Activated CD8-positive, alpha-beta T cell treated with anti-CD3 and anti-CD28 coated beads, Interleukin-2, amount 10 ng/mL, durations not matched to agents 7 days and 5 days (primary cell): ENCODE results near the gene PRAMEF15. TPM values are rescaled to one million over a fixed set of nuclear protein-coding genes. Genes with fewer than 3 reads are reported as not detected.
"Not testable (repeated sequence)": the region's sequence is repeated elsewhere in the genome, so short reads cannot be mapped to it uniquely, and the experiment has no call there.

Experiments used
- ATAC-seq: fragments of 150-1000 bp; cut with Tn5 transposase; one replicate; pipeline ENCODE4 v1.10.0; 2021; ENCODE audit warnings: moderate library complexity
- CTCF ChIA-PET: fragments of 350-600 bp; sonication (Branson Sonifier 250); formaldehyde crosslinking; loops from one replicate; lab custom pipeline; 2021; ENCODE audit warnings: antibody characterized with exemption; lab: Charles Lee
- POLR2A ChIA-PET: fragments of 350-600 bp; sonication (Branson Sonifier 250); formaldehyde crosslinking; loops from one replicate; lab custom pipeline; 2021; ENCODE audit warnings: antibody characterized with exemption; lab: Charles Lee
- DNase-seq: peaks from one replicate; pipeline ENCODE4 v3.0.0-alpha.2; 2020
- H3K27ac Mint-ChIP-seq: one replicate; pipeline ENCODE4 v1.8.0; 2021; ENCODE audit warnings: mild to moderate bottlenecking, mixed read lengths
- H3K27me3 Mint-ChIP-seq: one replicate; pipeline ENCODE4 v1.8.0; 2021; ENCODE audit warnings: low read depth, mixed read lengths
- H3K36me3 Mint-ChIP-seq: one replicate; pipeline ENCODE4 v1.8.0; 2021; ENCODE audit warnings: low read depth, mixed read lengths
- H3K4me1 Mint-ChIP-seq: one replicate; pipeline ENCODE4 v1.8.0; 2021; ENCODE audit warnings: low read depth, mixed read lengths
- H3K4me3 Mint-ChIP-seq: one replicate; pipeline ENCODE4 v1.8.0; 2021; ENCODE audit warnings: mild to moderate bottlenecking, mixed read lengths
- H3K9me3 Mint-ChIP-seq: one replicate; pipeline ENCODE4 v1.8.0; 2022; ENCODE audit warnings: mixed read lengths; ENCODE audit not compliant: insufficient read depth
- total RNA-seq, 2 experiments: library from RNA; stranded (reverse); gene quantifications; one replicate each; pipeline ENCODE4 v1.2.3, GENCODE V29; 2021

PRAMEF15 gene
- total RNA-seq, 2 experiments from 2014 or later: not detected

DNA sequence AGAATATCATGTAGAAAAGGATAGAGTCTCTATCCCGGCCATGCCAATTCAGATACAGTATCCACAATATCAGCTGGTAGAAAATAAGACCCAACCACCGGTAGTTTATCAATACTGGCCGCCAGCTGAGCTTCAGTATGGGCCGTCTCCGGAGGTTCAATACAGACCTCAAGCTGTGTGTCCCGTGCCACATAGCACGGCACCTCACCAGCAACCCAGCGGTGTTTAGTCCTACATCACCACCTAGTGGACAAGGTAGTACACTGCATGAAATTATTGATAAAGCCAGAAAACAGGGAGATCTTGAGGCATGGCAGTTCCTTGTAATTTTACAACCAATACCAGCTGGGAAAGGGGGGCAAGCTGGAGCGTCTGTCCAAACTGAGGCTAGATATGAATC is 39.1 kb downstream of the PRAMEF15 start:
- ATAC-seq, H3K4me3 Mint-ChIP-seq, DNase-seq, H3K27me3 Mint-ChIP-seq, CTCF ChIA-PET, H3K27ac Mint-ChIP-seq, H3K4me1 Mint-ChIP-seq, H3K36me3 Mint-ChIP-seq, POLR2A ChIA-PET, H3K9me3 Mint-ChIP-seq: not testable (repeated sequence)

DNA sequence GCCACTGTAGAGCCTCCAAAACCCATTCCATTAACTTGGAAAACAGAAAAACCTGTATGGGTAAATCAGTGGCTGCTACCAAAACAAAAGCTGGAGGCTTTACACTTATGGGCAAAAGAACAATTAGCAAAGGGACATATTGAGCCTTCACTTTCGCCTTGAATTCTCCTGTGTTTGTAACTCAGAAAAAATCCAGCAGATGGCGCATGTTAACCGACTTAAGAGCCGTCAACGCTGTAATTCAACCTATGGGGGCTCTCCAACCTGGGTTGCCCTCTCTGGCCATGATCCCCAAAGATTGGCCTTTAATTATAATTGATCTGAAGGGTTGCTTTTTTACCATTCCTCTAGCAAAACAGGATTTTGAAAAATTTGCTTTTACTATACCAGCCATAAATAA is 41.4 kb downstream of the PRAMEF15 start:
- DNase-seq: peak; percentile 53
- H3K36me3 Mint-ChIP-seq, H3K4me3 Mint-ChIP-seq, CTCF ChIA-PET, H3K9me3 Mint-ChIP-seq, ATAC-seq, H3K4me1 Mint-ChIP-seq, H3K27ac Mint-ChIP-seq, H3K27me3 Mint-ChIP-seq, POLR2A ChIA-PET: not testable (repeated sequence)

DNA sequence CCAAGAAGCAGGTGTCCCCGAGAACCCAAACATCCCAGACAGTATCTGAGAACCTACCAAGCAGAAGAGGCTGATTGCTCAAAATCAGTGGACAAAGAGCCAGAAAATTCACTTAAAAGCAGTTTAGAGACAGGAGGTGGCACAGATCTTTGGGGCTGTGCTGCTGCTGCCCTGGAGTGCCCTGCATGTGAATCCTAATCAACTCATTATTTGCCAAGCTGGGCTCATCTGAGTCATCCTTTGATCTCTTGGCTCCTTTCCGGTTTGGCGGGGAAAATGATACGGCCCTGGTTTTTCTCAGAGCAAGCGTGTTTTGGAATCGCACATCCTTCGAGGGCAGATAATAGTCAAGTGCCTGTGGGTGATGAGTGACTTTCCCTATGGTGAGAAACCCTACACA is 47.0 kb downstream of the PRAMEF15 start:
- H3K27me3 Mint-ChIP-seq, H3K27ac Mint-ChIP-seq, CTCF ChIA-PET, POLR2A ChIA-PET, H3K4me1 Mint-ChIP-seq, H3K4me3 Mint-ChIP-seq, ATAC-seq, H3K36me3 Mint-ChIP-seq, H3K9me3 Mint-ChIP-seq, DNase-seq: not testable (repeated sequence)

DNA sequence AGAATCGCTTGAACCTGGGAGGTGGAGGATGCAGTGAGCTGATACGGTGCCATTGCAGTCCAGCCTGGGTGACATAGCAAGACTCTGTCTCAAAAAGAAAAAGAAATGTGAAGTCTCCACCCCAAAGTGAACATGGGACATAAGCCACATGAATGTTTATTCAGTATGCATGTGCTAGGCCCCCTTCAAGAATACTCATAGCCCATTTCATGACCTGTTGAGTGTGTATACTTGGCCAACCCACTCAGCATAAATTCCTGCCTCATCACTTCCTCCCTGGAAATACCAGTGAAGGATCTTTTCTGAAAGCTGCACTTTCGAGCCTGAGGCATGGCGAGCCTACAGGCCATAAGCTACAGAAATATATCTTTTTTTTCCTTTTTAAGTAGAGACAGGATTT is 49.5 kb downstream of the PRAMEF15 start:
- H3K36me3 Mint-ChIP-seq, CTCF ChIA-PET, DNase-seq, POLR2A ChIA-PET, H3K9me3 Mint-ChIP-seq, ATAC-seq, H3K4me3 Mint-ChIP-seq, H3K27ac Mint-ChIP-seq, H3K4me1 Mint-ChIP-seq, H3K27me3 Mint-ChIP-seq: not testable (repeated sequence)

- H3K4me3 Mint-ChIP-seq, H3K4me1 Mint-ChIP-seq, H3K36me3 Mint-ChIP-seq, POLR2A ChIA-PET, ATAC-seq, DNase-seq, H3K27me3 Mint-ChIP-seq, H3K27ac Mint-ChIP-seq, H3K9me3 Mint-ChIP-seq, CTCF ChIA-PET: not testable (repeated sequence)
These were observed 51.2 kb downstream of the PRAMEF15 start for GRCh38 chr1:13366536-13366935.

GRCh38 chr1:13368544-13368943 is 53.2 kb downstream of the PRAMEF15 start:
- H3K9me3 Mint-ChIP-seq, H3K27me3 Mint-ChIP-seq, H3K4me1 Mint-ChIP-seq, ATAC-seq, CTCF ChIA-PET, POLR2A ChIA-PET, H3K27ac Mint-ChIP-seq, H3K36me3 Mint-ChIP-seq, H3K4me3 Mint-ChIP-seq: not testable (repeated sequence)
- DNase-seq: peak; percentile 24

Other genes starting within 250 kb of the PRAMEF15 start
- not detected for gene PRAMEF25, start 244.8 kb upstream of the PRAMEF15 start, total RNA-seq
- not detected for gene HNRNPCL2, start 198.7 kb upstream of the PRAMEF15 start, total RNA-seq
- not detected for gene PRAMEF26, start 159.6 kb upstream of the PRAMEF15 start, total RNA-seq
- not detected for gene HNRNPCL4, start 149.9 kb upstream of the PRAMEF15 start, total RNA-seq
- gene PRAMEF9, start 143.7 kb upstream of the PRAMEF15 start, total RNA-seq: not detected
- gene PRAMEF13, start 114.2 kb upstream of the PRAMEF15 start, total RNA-seq: not detected
- not detected for gene PRAMEF18, start 89.4 kb upstream of the PRAMEF15 start, total RNA-seq
- gene PRAMEF5, start 61.4 kb upstream of the PRAMEF15 start, total RNA-seq: not detected
- not detected for gene PRAMEF8, start 30.4 kb upstream of the PRAMEF15 start, total RNA-seq
- not detected for gene PRAMEF33, start 12.0 kb upstream of the PRAMEF15 start, total RNA-seq
- not detected for gene PRAMEF14, start 31.6 kb downstream of the PRAMEF15 start, total RNA-seq
- gene PRAMEF19, start 56.4 kb downstream of the PRAMEF15 start, total RNA-seq: not detected
- gene PRAMEF17, start 74.1 kb downstream of the PRAMEF15 start, total RNA-seq: not detected
- gene PRAMEF20, start 94.9 kb downstream of the PRAMEF15 start, total RNA-seq: not detected
- gene LRRC38, start 198.4 kb downstream of the PRAMEF15 start, total RNA-seq: not detected